Measurements from ENCODE around the gene VSTM1. TPM values are rescaled to one million over a fixed set of nuclear protein-coding genes. Genes with fewer than 3 reads are reported as not detected.

VSTM1 gene
- total and polyA plus RNA-seq, 4 donors, result 1.4 to 4.5 (median 3.6) TPM; not detected in 1

DNA sequence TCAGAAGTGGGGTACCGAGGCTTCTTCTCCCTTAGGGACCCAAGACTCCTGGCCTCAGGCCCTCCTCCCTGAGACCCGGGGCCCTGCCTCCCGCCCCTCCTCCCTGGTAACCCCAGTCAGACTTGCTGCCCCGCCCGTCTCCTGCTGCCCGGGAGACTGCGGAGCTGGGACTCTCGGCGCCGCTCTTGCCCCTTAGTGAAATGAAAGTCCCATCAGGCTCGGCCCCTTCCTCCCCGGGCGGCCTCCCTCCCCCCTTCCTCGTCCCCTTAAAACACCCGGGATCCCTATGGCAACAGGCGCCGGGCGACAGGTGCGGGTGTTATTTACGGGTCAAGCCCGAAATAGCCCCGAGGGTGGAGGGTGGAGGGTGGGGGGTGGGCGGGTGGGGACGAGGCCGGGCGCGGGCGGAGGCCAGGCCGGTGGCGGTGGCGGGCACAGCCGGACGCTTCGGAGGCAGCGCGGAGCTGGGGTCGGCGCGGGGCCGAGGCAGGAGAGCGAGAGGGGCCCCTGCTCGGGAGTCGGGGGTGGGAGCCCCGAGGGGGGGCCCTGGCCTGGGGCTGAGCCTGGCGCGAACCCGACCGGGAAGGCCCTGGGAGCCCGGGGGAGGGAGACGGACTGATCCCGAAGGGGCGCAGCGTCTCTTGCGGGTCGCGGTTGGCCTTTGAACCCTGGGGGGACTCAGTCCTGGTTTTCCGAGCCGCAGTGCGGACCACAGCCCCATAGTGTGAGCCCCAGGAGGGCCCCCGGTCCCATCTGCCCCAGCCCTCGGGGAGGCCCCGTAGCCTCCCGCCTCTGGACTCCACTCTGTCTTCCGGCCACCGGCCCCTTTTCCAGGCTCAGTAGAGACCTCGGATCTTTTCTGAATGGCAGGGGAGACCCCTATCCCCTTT lies 72.2 kb downstream of the VSTM1 start, which contains the start of gene CACNG6:
CACNG6 (plus strand) TSS at position 414 of the 890 bp plus-strand sequence. CDS start 1,241 bp downstream, outside the sequence.
- Histone ChIP-seq H3K9me3 (ENCODE audit: control insufficient read depth in 4 of 4, insufficient read depth in 3 of 4, low read length in 3 of 4) (peaks cover 0 to 2% (median 0%) of the 10 kb centered on the region in 4 donors), H3K9ac (ENCODE audit: insufficient read depth in 1 of 2, low read length in 2 of 2) (no peak within 1 kb of the TSS), H3K4me1 (ENCODE audit: control insufficient read depth in 5 of 5, insufficient read depth in 5 of 5, low read length in 5 of 5) (peaks cover 0 to 4% (median 0%) of the 10 kb centered on the region in 5 donors), H3K27ac (ENCODE audit: low read depth in 1 of 2, low read length in 1 of 2) (no peak within 1 kb of the TSS), H3K27me3 (ENCODE audit: control insufficient read depth in 3 of 3, insufficient read depth in 3 of 3, low read length in 2 of 3) (peaks cover 10 to 50% (median 18%) of the 10 kb centered on the region in 3 donors), H3K36me3 (ENCODE audit: control insufficient read depth in 4 of 4, insufficient read depth in 4 of 4, low read length in 4 of 4) (no peaks in the 10 kb centered on the region), H3K4me3 (peak within 1 kb of the TSS; percentile 14)
- ATAC-seq (ENCODE audit: insufficient read depth, low FRiP score), result no peak
- WGBS, 2 donors, result 7% methylated on average over 49 to 66 of the region's 66 CpGs
- DNase-seq, result peak in 2 of 3 donors; percentile 20 to 23
- TF ChIP-seq, protein P1, sequence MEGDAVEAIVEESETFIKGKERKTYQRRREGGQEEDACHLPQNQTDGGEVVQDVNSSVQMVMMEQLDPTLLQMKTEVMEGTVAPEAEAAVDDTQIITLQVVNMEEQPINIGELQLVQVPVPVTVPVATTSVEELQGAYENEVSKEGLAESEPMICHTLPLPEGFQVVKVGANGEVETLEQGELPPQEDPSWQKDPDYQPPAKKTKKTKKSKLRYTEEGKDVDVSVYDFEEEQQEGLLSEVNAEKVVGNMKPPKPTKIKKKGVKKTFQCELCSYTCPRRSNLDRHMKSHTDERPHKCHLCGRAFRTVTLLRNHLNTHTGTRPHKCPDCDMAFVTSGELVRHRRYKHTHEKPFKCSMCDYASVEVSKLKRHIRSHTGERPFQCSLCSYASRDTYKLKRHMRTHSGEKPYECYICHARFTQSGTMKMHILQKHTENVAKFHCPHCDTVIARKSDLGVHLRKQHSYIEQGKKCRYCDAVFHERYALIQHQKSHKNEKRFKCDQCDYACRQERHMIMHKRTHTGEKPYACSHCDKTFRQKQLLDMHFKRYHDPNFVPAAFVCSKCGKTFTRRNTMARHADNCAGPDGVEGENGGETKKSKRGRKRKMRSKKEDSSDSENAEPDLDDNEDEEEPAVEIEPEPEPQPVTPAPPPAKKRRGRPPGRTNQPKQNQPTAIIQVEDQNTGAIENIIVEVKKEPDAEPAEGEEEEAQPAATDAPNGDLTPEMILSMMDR (IDR thresholded peaks at IDR 0.05; ENCODE audit: control extremely low read depth, extremely low read depth), result no peak

Small RNA genes within 50 kb of the gene (small RNA-seq; reads per million reads assigned to genes)
- not detected for gene AC012314.20 (ENCODE audit: low replicate concordance)

Other genes starting within 250 kb of the VSTM1 start
- gene NLRP12, start 239.6 kb downstream of the VSTM1 start, total RNA-seq, result 1 to 10 TPM; 1.8 to 9.8 TPM
- 10 to 100 TPM in 1 of 2 donors, 1 to 10 TPM in 1; 1.1 to 11.5 TPM for gene NLRP12, start 239.6 kb downstream of the VSTM1 start, polyA plus RNA-seq
- gene MYADM, start 196.0 kb downstream of the VSTM1 start, total RNA-seq, result 100 to 1,000 TPM in 1 of 2 donors, 10 to 100 TPM in 1; 52.5 to 245 TPM
- 100 to 1,000 TPM in 1 of 2 donors, 10 to 100 TPM in 1; 48.5 to 106 TPM for gene MYADM, start 196.0 kb downstream of the VSTM1 start, polyA plus RNA-seq
- under 1 TPM; 0.18 to 0.63 TPM for gene PRKCG, start 181.7 kb downstream of the VSTM1 start, total RNA-seq
- gene PRKCG, start 181.7 kb downstream of the VSTM1 start, polyA plus RNA-seq, result under 1 TPM in 1 of 2 donors, not detected in 1; 0.02 TPM
- gene CACNG7, start 154.6 kb downstream of the VSTM1 start, total RNA-seq, result not detected
- not detected for gene CACNG7, start 154.6 kb downstream of the VSTM1 start, polyA plus RNA-seq
- under 1 TPM in 1 of 2 donors, not detected in 1; 0.15 TPM for gene CACNG8, start 101.0 kb downstream of the VSTM1 start, total RNA-seq
- gene CACNG8, start 101.0 kb downstream of the VSTM1 start, polyA plus RNA-seq, result under 1 TPM; 0.01 to 0.06 TPM
- gene CACNG6, start 72.3 kb downstream of the VSTM1 start, total RNA-seq, result 1 to 10 TPM; 4.1 to 8.6 TPM
- 1 to 10 TPM; 2.4 to 3.4 TPM for gene CACNG6, start 72.3 kb downstream of the VSTM1 start, polyA plus RNA-seq
- under 1 TPM in 1 of 2 donors, not detected in 1; 0.71 TPM for gene TARM1, start 17.5 kb upstream of the VSTM1 start, total RNA-seq
- gene TARM1, start 17.5 kb upstream of the VSTM1 start, polyA plus RNA-seq, result under 1 TPM in 1 of 2 donors, not detected in 1; 0.60 TPM
- gene OSCAR, start 36.9 kb upstream of the VSTM1 start, total RNA-seq, result 10 to 100 TPM in 1 of 2 donors, 1 to 10 TPM in 1; 4.4 to 77.4 TPM
- gene OSCAR, start 36.9 kb upstream of the VSTM1 start, polyA plus RNA-seq, result 10 to 100 TPM; 25.8 to 73.0 TPM
- gene NDUFA3, start 39.0 kb upstream of the VSTM1 start, total RNA-seq, result 100 to 1,000 TPM in 1 of 2 donors, 10 to 100 TPM in 1; 12.8 to 137 TPM
- gene NDUFA3, start 39.0 kb upstream of the VSTM1 start, polyA plus RNA-seq, result 100 to 1,000 TPM in 1 of 2 donors, 10 to 100 TPM in 1; 94.5 to 548 TPM
- gene TFPT, start 51.8 kb upstream of the VSTM1 start, total RNA-seq, result 10 to 100 TPM; 12.1 to 25.5 TPM
- gene TFPT, start 51.8 kb upstream of the VSTM1 start, polyA plus RNA-seq, result 10 to 100 TPM; 19.8 to 32.9 TPM
- gene PRPF31, start 51.9 kb upstream of the VSTM1 start, total RNA-seq, result 10 to 100 TPM; 34.1 to 54.0 TPM
- 10 to 100 TPM; 49.4 to 54.1 TPM for gene PRPF31, start 51.9 kb upstream of the VSTM1 start, polyA plus RNA-seq
- 10 to 100 TPM; 23.5 to 40.4 TPM for gene CNOT3, start 73.9 kb upstream of the VSTM1 start, total RNA-seq
- 10 to 100 TPM; 26.5 to 31.2 TPM for gene CNOT3, start 73.9 kb upstream of the VSTM1 start, polyA plus RNA-seq
- gene LENG1, start 95.8 kb upstream of the VSTM1 start, total RNA-seq, result 1 to 10 TPM; 3.8 to 8.5 TPM
- gene LENG1, start 95.8 kb upstream of the VSTM1 start, polyA plus RNA-seq, result 10 to 100 TPM in 1 of 2 donors, 1 to 10 TPM in 1; 7.9 to 17.1 TPM
- 10 to 100 TPM; 40.8 to 81.0 TPM for gene TMC4, start 109.3 kb upstream of the VSTM1 start, total RNA-seq
- gene TMC4, start 109.3 kb upstream of the VSTM1 start, polyA plus RNA-seq, result 10 to 100 TPM; 26.1 to 26.9 TPM
- 10 to 100 TPM; 54.0 to 92.6 TPM for gene MBOAT7, start 125.7 kb upstream of the VSTM1 start, total RNA-seq
- gene MBOAT7, start 125.7 kb upstream of the VSTM1 start, polyA plus RNA-seq, result 100 to 1,000 TPM in 1 of 2 donors, 10 to 100 TPM in 1; 39.0 to 154 TPM
- gene TSEN34, start 127.4 kb upstream of the VSTM1 start, total RNA-seq, result 10 to 100 TPM; 44.5 to 65.8 TPM
- gene TSEN34, start 127.4 kb upstream of the VSTM1 start, polyA plus RNA-seq, result 100 to 1,000 TPM in 1 of 2 donors, 10 to 100 TPM in 1; 38.0 to 102 TPM
- 1,000 to 10,000 TPM; 1,423 to 2,363 TPM for gene RPS9, start 137.0 kb upstream of the VSTM1 start, total RNA-seq
- gene RPS9, start 137.0 kb upstream of the VSTM1 start, polyA plus RNA-seq, result 1,000 to 10,000 TPM; 3,202 to 3,651 TPM
- gene LILRB3, start 159.1 kb upstream of the VSTM1 start, total RNA-seq, result 10 to 100 TPM; 23.0 to 88.0 TPM
- 100 to 1,000 TPM in 1 of 2 donors, 10 to 100 TPM in 1; 26.4 to 282 TPM for gene LILRB3, start 159.1 kb upstream of the VSTM1 start, polyA plus RNA-seq
- gene LILRA6, start 178.9 kb upstream of the VSTM1 start, total RNA-seq, result 10 to 100 TPM in 1 of 2 donors, 1 to 10 TPM in 1; 5.3 to 25.0 TPM
- 10 to 100 TPM in 1 of 2 donors, 1 to 10 TPM in 1; 7.9 to 91.7 TPM for gene LILRA6, start 178.9 kb upstream of the VSTM1 start, polyA plus RNA-seq
- gene LILRB5, start 193.4 kb upstream of the VSTM1 start, total RNA-seq, result 1 to 10 TPM; 2.2 to 5.8 TPM
- gene LILRB5, start 193.4 kb upstream of the VSTM1 start, polyA plus RNA-seq, result 1 to 10 TPM; 3.2 to 3.8 TPM
- 10 to 100 TPM in 1 of 2 donors, 1 to 10 TPM in 1; 9.1 to 44.7 TPM for gene LILRB2, start 217.2 kb upstream of the VSTM1 start, total RNA-seq
- gene LILRB2, start 217.2 kb upstream of the VSTM1 start, polyA plus RNA-seq, result 100 to 1,000 TPM in 1 of 2 donors, 10 to 100 TPM in 1; 11.0 to 202 TPM
- 10 to 100 TPM in 1 of 2 donors, 1 to 10 TPM in 1; 5.9 to 41.2 TPM for gene LILRA5, start 249.3 kb upstream of the VSTM1 start, total RNA-seq
- gene LILRA5, start 249.3 kb upstream of the VSTM1 start, polyA plus RNA-seq, result 100 to 1,000 TPM in 1 of 2 donors, 10 to 100 TPM in 1; 11.2 to 262 TPM